Measurements from ENCODE around the gene KBTBD4.
A peak's percentile ranks its signal among the peaks of the same experiment; 100 is the strongest.
"Not testable (repeated sequence)": the region's sequence is repeated elsewhere in the genome, so short reads cannot be mapped to it uniquely, and the experiment has no call there.

Gene KBTBD4

DNA sequence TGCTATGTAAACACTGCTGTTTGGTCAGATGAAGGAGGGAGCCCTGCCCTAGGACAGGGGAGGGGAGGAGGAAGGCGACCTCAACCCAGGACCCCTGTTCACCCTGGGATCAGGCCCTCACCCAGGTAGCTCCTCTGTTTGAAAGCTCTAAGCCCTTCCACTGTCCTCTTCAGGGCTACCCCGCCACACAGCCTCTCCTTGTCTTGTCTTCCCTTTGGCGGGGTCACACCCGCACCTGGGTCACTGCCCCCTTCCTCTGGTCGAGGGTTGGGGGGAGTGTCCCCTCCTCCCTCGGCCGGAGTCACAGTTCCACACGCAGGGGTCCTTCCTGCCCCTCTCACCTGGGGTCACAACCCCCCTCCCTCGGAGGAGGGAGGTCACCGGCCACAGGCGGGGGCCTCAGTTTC, 13.8 kb downstream of the KBTBD4 start:
- Histone ChIP-seq H3K27me3 (replicated peaks in 2 of 5; ENCODE audit: control insufficient read depth in 4 of 5, insufficient read depth in 5 of 5, low read length in 4 of 5) (no peaks in the 10 kb centered on the region), H3K27ac (ENCODE audit: insufficient read depth in 1 of 2, low read depth in 1 of 2, low read length in 2 of 2, poor library complexity in 1 of 2, severe bottlenecking in 2 of 2) (peak overlapping the region; percentile 80 to 90), H3K4me1 (ENCODE audit: control extremely low read depth in 1 of 4, control insufficient read depth in 4 of 4, insufficient read depth in 4 of 4, low read length in 3 of 4) (peaks cover 6 to 16% (median 14%) of the 10 kb centered on the region in 4 experiments), H3K36me3 (ENCODE audit: control insufficient read depth in 4 of 4, insufficient read depth in 4 of 4, low read length in 3 of 4) (peaks cover 0 to 15% (median 7%) of the 10 kb centered on the region in 4 experiments), H3K4me3 (ENCODE audit: control insufficient read depth in 1 of 7, extremely low read depth in 1 of 7, insufficient read depth in 4 of 7, low read depth in 2 of 7, low read length in 6 of 7) (peak overlapping the region; percentile 19 to 93 (median 83)), H3K9me3 (ENCODE audit: control extremely low read depth in 1 of 5, control insufficient read depth in 4 of 5, insufficient read depth in 2 of 5, low read depth in 1 of 5, low read length in 4 of 5) (no peaks in the 10 kb centered on the region)
- ChIA-PET POLR2A (interaction anchor here (0.6 to 1.7 kb wide), 4 partner anchors 12 to 1288 kb away, joined by 3 to 11 read pairs (median 4); no protein-coding TSS in a partner anchor), CTCF (interaction anchor here (0.9 to 4.0 kb wide), 9 partner anchors 8 to 55 kb away, joined by 3 to 23 read pairs (median 4); partner anchors contain the start of gene CELF1)
- 0% methylated on average over 7 of the region's 11 CpGs for WGBS (ENCODE audit: insufficient coverage)
- no peak for DNase-seq

GRCh38 chr11:47564366-47564765, 14.4 kb downstream of the KBTBD4 start:
- POLR2A ChIA-PET = interaction anchor here (0.6 to 0.9 kb wide), 2 partner anchors 11 to 1287 kb away, joined by 4 read pairs; no protein-coding TSS in a partner anchor
- H3K4me3 ChIP-seq (ENCODE audit: control insufficient read depth in 1 of 7, extremely low read depth in 1 of 7, insufficient read depth in 4 of 7, low read depth in 2 of 7, low read length in 6 of 7) = peak overlapping the region in 3 of 7 experiments; percentile 77 to 90 (median 83)
- H3K4me1 ChIP-seq (ENCODE audit: control extremely low read depth in 1 of 4, control insufficient read depth in 4 of 4, insufficient read depth in 4 of 4, low read length in 3 of 4) = peaks cover 6 to 16% (median 14%) of the 10 kb centered on the region in 4 experiments
- not testable (repeated sequence) for H3K27ac ChIP-seq (ENCODE audit: insufficient read depth in 1 of 2, low read depth in 1 of 2, low read length in 2 of 2, poor library complexity in 1 of 2, severe bottlenecking in 2 of 2); H3K36me3 ChIP-seq (ENCODE audit: control insufficient read depth in 4 of 4, insufficient read depth in 4 of 4, low read length in 3 of 4); DNase-seq; H3K9me3 ChIP-seq (ENCODE audit: control extremely low read depth in 1 of 5, control insufficient read depth in 4 of 5, insufficient read depth in 2 of 5, low read depth in 1 of 5, low read length in 4 of 5); H3K27me3 ChIP-seq (replicated peaks in 2 of 5; ENCODE audit: control insufficient read depth in 4 of 5, insufficient read depth in 5 of 5, low read length in 4 of 5)
- CTCF ChIA-PET = interaction anchor here (0.9 to 4.0 kb wide), 9 partner anchors 8 to 55 kb away, joined by 3 to 23 read pairs (median 4); partner anchors contain the start of gene CELF1
- WGBS (ENCODE audit: insufficient coverage) = 99% methylated on average over 7 of the region's 10 CpGs

DNA sequence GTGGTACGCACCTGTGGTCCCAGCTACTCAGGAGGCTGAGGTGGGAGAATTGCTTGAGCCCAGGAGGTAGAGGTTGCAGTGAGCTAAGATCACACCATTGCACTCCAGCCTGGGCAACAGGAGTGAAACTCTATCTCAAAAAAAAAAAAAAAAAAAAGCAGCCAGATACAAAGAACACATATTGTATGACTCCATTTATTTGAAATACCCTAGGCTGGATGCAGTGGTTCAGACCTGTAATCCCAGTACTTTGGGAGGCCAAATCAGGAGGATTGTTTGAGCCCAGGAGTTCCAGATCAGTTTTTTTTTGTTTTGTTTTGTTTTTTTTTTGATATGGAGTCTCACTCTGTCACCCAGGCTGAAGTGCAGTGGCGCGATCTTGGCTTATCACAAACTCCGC, 16.4 kb downstream of the KBTBD4 start:
- 86% methylated on average over 4 of the region's 4 CpGs for WGBS (ENCODE audit: insufficient coverage)
- H3K27me3 ChIP-seq (replicated peaks in 2 of 5; ENCODE audit: control insufficient read depth in 4 of 5, insufficient read depth in 5 of 5, low read length in 4 of 5); POLR2A ChIA-PET: not testable (repeated sequence)

DNA sequence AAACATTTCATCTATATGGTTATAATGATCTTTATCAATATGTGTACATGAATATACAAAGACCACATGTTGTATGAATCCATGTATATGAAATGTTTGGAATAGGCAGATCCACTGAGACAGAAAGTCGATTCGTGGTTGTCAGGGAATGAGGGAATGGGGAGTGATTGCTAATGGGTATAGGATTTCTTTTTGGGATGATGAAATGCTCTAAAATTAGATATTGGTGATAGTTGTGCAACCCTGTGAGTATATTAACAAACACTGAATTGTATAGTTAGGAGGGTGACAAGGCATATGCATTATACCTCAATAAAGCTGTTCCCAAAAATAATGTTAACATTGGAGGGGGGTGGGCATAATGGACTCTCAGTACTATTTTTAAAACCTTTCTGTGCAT, 18.3 kb downstream of the KBTBD4 start:
- H3K4me1 ChIP-seq (ENCODE audit: control extremely low read depth in 1 of 4, control insufficient read depth in 4 of 4, insufficient read depth in 4 of 4, low read length in 3 of 4) = peaks cover 3 to 8% (median 7%) of the 10 kb centered on the region in 4 experiments
- no peak overlapping the region for H3K4me3 ChIP-seq (ENCODE audit: control insufficient read depth in 1 of 7, extremely low read depth in 1 of 7, insufficient read depth in 4 of 7, low read depth in 2 of 7, low read length in 6 of 7)
- no peaks in the 10 kb centered on the region for H3K9me3 ChIP-seq (ENCODE audit: control extremely low read depth in 1 of 5, control insufficient read depth in 4 of 5, insufficient read depth in 2 of 5, low read depth in 1 of 5, low read length in 4 of 5)
- whole genome bisulfite sequencing (ENCODE audit: insufficient coverage) = 95% methylated on average over 2 of the region's 2 CpGs
- CTCF ChIA-PET = no interaction called here
- H3K36me3 ChIP-seq (ENCODE audit: control insufficient read depth in 4 of 4, insufficient read depth in 4 of 4, low read length in 3 of 4) = peaks cover 0 to 2% (median 0%) of the 10 kb centered on the region in 4 experiments
- H3K27ac ChIP-seq (ENCODE audit: insufficient read depth in 1 of 2, low read depth in 1 of 2, low read length in 2 of 2, poor library complexity in 1 of 2, severe bottlenecking in 2 of 2) = no peak overlapping the region
- POLR2A ChIA-PET = no interaction called here
- no peak for DNase-seq
- no peaks in the 10 kb centered on the region for H3K27me3 ChIP-seq (replicated peaks in 2 of 5; ENCODE audit: control insufficient read depth in 4 of 5, insufficient read depth in 5 of 5, low read length in 4 of 5)

More for the DNA sequence above, 16.4 kb downstream of the KBTBD4 start:
- H3K4me3 ChIP-seq (ENCODE audit: control insufficient read depth in 1 of 7, extremely low read depth in 1 of 7, insufficient read depth in 4 of 7, low read depth in 2 of 7, low read length in 6 of 7); H3K36me3 ChIP-seq (ENCODE audit: control insufficient read depth in 4 of 4, insufficient read depth in 4 of 4, low read length in 3 of 4); DNase-seq; H3K9me3 ChIP-seq (ENCODE audit: control extremely low read depth in 1 of 5, control insufficient read depth in 4 of 5, insufficient read depth in 2 of 5, low read depth in 1 of 5, low read length in 4 of 5); H3K27ac ChIP-seq (ENCODE audit: insufficient read depth in 1 of 2, low read depth in 1 of 2, low read length in 2 of 2, poor library complexity in 1 of 2, severe bottlenecking in 2 of 2): not testable (repeated sequence)
- CTCF ChIA-PET = interaction anchor here (0.6 kb wide), 1 partner anchor 14 kb away, joined by 3 read pairs; no protein-coding TSS in a partner anchor
- peaks cover 6 to 16% (median 14%) of the 10 kb centered on the region in 4 experiments for H3K4me1 ChIP-seq (ENCODE audit: control extremely low read depth in 1 of 4, control insufficient read depth in 4 of 4, insufficient read depth in 4 of 4, low read length in 3 of 4)

GRCh38 chr11:47558695-47559094, 20.1 kb downstream of the KBTBD4 start:
- Histone ChIP-seq H3K27me3 (replicated peaks in 2 of 5; ENCODE audit: control insufficient read depth in 4 of 5, insufficient read depth in 5 of 5, low read length in 4 of 5) (no peaks in the 10 kb centered on the region), H3K9me3 (ENCODE audit: control extremely low read depth in 1 of 5, control insufficient read depth in 4 of 5, insufficient read depth in 2 of 5, low read depth in 1 of 5, low read length in 4 of 5) (no peaks in the 10 kb centered on the region), H3K36me3 (ENCODE audit: control insufficient read depth in 4 of 4, insufficient read depth in 4 of 4, low read length in 3 of 4) (peaks cover 0 to 2% (median 0%) of the 10 kb centered on the region in 4 experiments), H3K4me3 (ENCODE audit: control insufficient read depth in 1 of 7, extremely low read depth in 1 of 7, insufficient read depth in 4 of 7, low read depth in 2 of 7, low read length in 6 of 7) (no peak overlapping the region), H3K27ac (ENCODE audit: insufficient read depth in 1 of 2, low read depth in 1 of 2, low read length in 2 of 2, poor library complexity in 1 of 2, severe bottlenecking in 2 of 2) (no peak overlapping the region), H3K4me1 (ENCODE audit: control extremely low read depth in 1 of 4, control insufficient read depth in 4 of 4, insufficient read depth in 4 of 4, low read length in 3 of 4) (peaks cover 0 to 6% (median 3%) of the 10 kb centered on the region in 4 experiments)
- WGBS (ENCODE audit: insufficient coverage) = no CpG with 5 or more reads among the region's 1 CpG
- ChIA-PET POLR2A (no interaction called here), CTCF (interaction anchor here (1.0 kb wide), 1 partner anchor 18 kb away, joined by 3 read pairs; no protein-coding TSS in a partner anchor)
- no peak for DNase-seq

DNA sequence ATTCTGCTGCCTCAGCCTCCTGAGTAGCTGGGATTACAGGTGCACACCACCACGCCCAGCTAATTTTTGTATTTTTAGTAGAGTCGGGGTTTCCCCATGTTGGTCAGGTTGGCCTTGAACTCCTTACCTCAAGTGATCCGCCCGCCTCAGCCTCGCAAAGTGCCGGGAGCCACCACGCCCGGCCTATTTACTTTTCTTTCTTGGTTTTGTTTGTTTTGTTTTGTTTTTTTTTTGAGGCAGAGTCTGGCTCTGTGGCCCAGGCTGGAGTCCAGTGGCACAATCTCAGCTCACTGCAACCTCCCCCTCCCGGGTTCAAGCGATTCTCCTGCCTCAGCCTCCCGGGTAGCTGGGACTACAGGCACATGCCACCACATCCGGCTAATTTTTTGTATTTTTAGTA, 21.8 kb downstream of the KBTBD4 start:
- H3K36me3 ChIP-seq (ENCODE audit: control insufficient read depth in 4 of 4, insufficient read depth in 4 of 4, low read length in 3 of 4); H3K4me3 ChIP-seq (ENCODE audit: control insufficient read depth in 1 of 7, extremely low read depth in 1 of 7, insufficient read depth in 4 of 7, low read depth in 2 of 7, low read length in 6 of 7); H3K27ac ChIP-seq (ENCODE audit: insufficient read depth in 1 of 2, low read depth in 1 of 2, low read length in 2 of 2, poor library complexity in 1 of 2, severe bottlenecking in 2 of 2); H3K27me3 ChIP-seq (replicated peaks in 2 of 5; ENCODE audit: control insufficient read depth in 4 of 5, insufficient read depth in 5 of 5, low read length in 4 of 5); POLR2A ChIA-PET; H3K9me3 ChIP-seq (ENCODE audit: control extremely low read depth in 1 of 5, control insufficient read depth in 4 of 5, insufficient read depth in 2 of 5, low read depth in 1 of 5, low read length in 4 of 5); DNase-seq: not testable (repeated sequence)
- 97% methylated on average over 6 of the region's 12 CpGs for WGBS (ENCODE audit: insufficient coverage)
- peaks cover 5 to 19% (median 11%) of the 10 kb centered on the region in 4 experiments for H3K4me1 ChIP-seq (ENCODE audit: control extremely low read depth in 1 of 4, control insufficient read depth in 4 of 4, insufficient read depth in 4 of 4, low read length in 3 of 4)
- CTCF ChIA-PET = interaction anchor here (0.7 to 1.4 kb wide), 5 partner anchors 8 to 61 kb away, joined by 3 to 7 read pairs (median 3); partner anchors contain the start of gene PTPMT1

- Histone ChIP-seq H3K4me3 (ENCODE audit: control insufficient read depth in 1 of 7, extremely low read depth in 1 of 7, insufficient read depth in 4 of 7, low read depth in 2 of 7, low read length in 6 of 7) (peak overlapping the region; percentile 37 to 97 (median 88)), H3K36me3 (ENCODE audit: control insufficient read depth in 4 of 4, insufficient read depth in 4 of 4, low read length in 3 of 4) (peaks cover 0 to 6% (median 3%) of the 10 kb centered on the region in 4 experiments), H3K9me3 (ENCODE audit: control extremely low read depth in 1 of 5, control insufficient read depth in 4 of 5, insufficient read depth in 2 of 5, low read depth in 1 of 5, low read length in 4 of 5) (no peaks in the 10 kb centered on the region), H3K4me1 (ENCODE audit: control extremely low read depth in 1 of 4, control insufficient read depth in 4 of 4, insufficient read depth in 4 of 4, low read length in 3 of 4) (peaks cover 18 to 35% (median 30%) of the 10 kb centered on the region in 4 experiments), H3K27ac (ENCODE audit: insufficient read depth in 1 of 2, low read depth in 1 of 2, low read length in 2 of 2, poor library complexity in 1 of 2, severe bottlenecking in 2 of 2) (peak overlapping the region in 1 of 2 experiments; percentile 58), H3K27me3 (replicated peaks in 2 of 5; ENCODE audit: control insufficient read depth in 4 of 5, insufficient read depth in 5 of 5, low read length in 4 of 5) (no peaks in the 10 kb centered on the region)
- ChIA-PET CTCF (interaction anchor here (0.9 to 5.8 kb wide), 10 partner anchors 9 to 64 kb away, joined by 3 to 27 read pairs (median 6); partner anchors contain the start of gene PTPMT1), POLR2A (interaction anchor here (0.6 to 0.9 kb wide), 3 partner anchors 10 to 38 kb away, joined by 3 to 5 read pairs (median 4); no protein-coding TSS in a partner anchor)
- WGBS (ENCODE audit: insufficient coverage) = 0% methylated on average over 5 of the region's 9 CpGs
- peak; percentile 54 to 80 (median 73) for DNase-seq
Measured at GRCh38 chr11:47553406-47553743, 25.4 kb downstream of the KBTBD4 start.

Measured in common myeloid progenitor, CD34-positive (primary cell).